Measurements from ENCODE around the gene KCNQ5.
A peak's percentile ranks its signal among the peaks of the same experiment; 100 is the strongest.

KCNQ5 gene

GRCh38 chr6:73032586-73032985 lies 410.7 kb downstream of the KCNQ5 start:
- no peaks in the 10 kb centered on the region for H3K4me1 ChIP-seq
- H3K27ac ChIP-seq: no peak overlapping the region
- no peaks in the 10 kb centered on the region for H3K36me3 ChIP-seq
- TF ChIP-seq CTCF (IDR thresholded peaks at IDR 0.05): no peak
- DNase-seq: no peak
- H3K9me3 ChIP-seq: no peaks in the 10 kb centered on the region
- H3K27me3 ChIP-seq: no peaks in the 10 kb centered on the region
- intact Hi-C loops (cut with DNase I; ENCODE audit: low total_unique reads): no loop called here
- no peak overlapping the region for H3K4me3 ChIP-seq

GRCh38 chr6:73036689-73037088 lies 414.8 kb downstream of the KCNQ5 start:
- no peak for DNase-seq
- H3K27me3 ChIP-seq: no peaks in the 10 kb centered on the region
- H3K36me3 ChIP-seq: no peaks in the 10 kb centered on the region
- H3K4me3 ChIP-seq: no peak overlapping the region
- no peak overlapping the region for H3K27ac ChIP-seq
- TF ChIP-seq CTCF (IDR thresholded peaks at IDR 0.05): no peak
- no peaks in the 10 kb centered on the region for H3K4me1 ChIP-seq
- peaks cover 0 to 8% (median 0%) of the 10 kb centered on the region in 3 donors for H3K9me3 ChIP-seq
- intact Hi-C loops (cut with DNase I; ENCODE audit: low total_unique reads): no loop called here

- Histone ChIP-seq H3K9me3 (peaks cover 0 to 8% (median 0%) of the 10 kb centered on the region in 3 donors), H3K4me3 (peak overlapping the region in 1 of 2 donors; percentile 13), H3K36me3 (no peaks in the 10 kb centered on the region), H3K4me1 (peaks cover 0 to 35% (median 4%) of the 10 kb centered on the region in 4 donors), H3K27ac (peak overlapping the region in 1 of 2 donors; percentile 26), H3K27me3 (no peaks in the 10 kb centered on the region)
- no peak for DNase-seq
- intact Hi-C loops (cut with DNase I; ENCODE audit: low total_unique reads): no loop called here
- TF ChIP-seq CTCF (IDR thresholded peaks at IDR 0.05): no peak
Observed at GRCh38 chr6:73041051-73041450, 419.2 kb downstream of the KCNQ5 start.

- peaks cover 0 to 8% (median 0%) of the 10 kb centered on the region in 3 donors for H3K9me3 ChIP-seq
- no peak for DNase-seq
- TF ChIP-seq CTCF (IDR thresholded peaks at IDR 0.05): no peak
- H3K27ac ChIP-seq: peak overlapping the region in 1 of 2 donors; percentile 3
- no peaks in the 10 kb centered on the region for H3K36me3 ChIP-seq
- peaks cover 0 to 37% (median 4%) of the 10 kb centered on the region in 4 donors for H3K4me1 ChIP-seq
- H3K27me3 ChIP-seq: no peaks in the 10 kb centered on the region
- no peak overlapping the region for H3K4me3 ChIP-seq
- intact Hi-C loops (cut with DNase I; ENCODE audit: low total_unique reads): no loop called here
Observed at GRCh38 chr6:73042892-73043291, 421.0 kb downstream of the KCNQ5 start.

- Histone ChIP-seq H3K27me3 (no peaks in the 10 kb centered on the region), H3K4me1 (peaks cover 0 to 37% (median 4%) of the 10 kb centered on the region in 4 donors), H3K4me3 (no peak overlapping the region), H3K9me3 (peaks cover 0 to 8% (median 0%) of the 10 kb centered on the region in 3 donors), H3K27ac (peak overlapping the region; percentile 3 to 12), H3K36me3 (no peaks in the 10 kb centered on the region)
- DNase-seq: no peak
- intact Hi-C loops (cut with DNase I; ENCODE audit: low total_unique reads): no loop called here
- TF ChIP-seq CTCF (IDR thresholded peaks at IDR 0.05): no peak
Observed at GRCh38 chr6:73043446-73043845, 421.6 kb downstream of the KCNQ5 start.

- H3K9me3 ChIP-seq: no peaks in the 10 kb centered on the region
- H3K27ac ChIP-seq: peak overlapping the region; percentile 2 to 23
- H3K27me3 ChIP-seq: no peaks in the 10 kb centered on the region
- no peak for DNase-seq
- no peak overlapping the region for H3K4me3 ChIP-seq
- peaks cover 0 to 37% (median 4%) of the 10 kb centered on the region in 4 donors for H3K4me1 ChIP-seq
- intact Hi-C loops (cut with DNase I; ENCODE audit: low total_unique reads): no loop called here
- no peaks in the 10 kb centered on the region for H3K36me3 ChIP-seq
- no peak for TF ChIP-seq CTCF (IDR thresholded peaks at IDR 0.05)
Observed at GRCh38 chr6:73045609-73046008, 423.7 kb downstream of the KCNQ5 start.
